PC-9 (cell line): ENCODE data around the gene ZNF593OS. TPM values are rescaled to one million over a fixed set of nuclear protein-coding genes. Genes with fewer than 3 reads are reported as not detected.

ENCODE experiments used
- BruUV-seq: library from RNA; stranded (reverse); fragments of 400-500 nt; replicated peaks from 2 replicates; lab custom pipeline; 2021; lab: Mats Ljungman, UMichigan
- CTCF ChIA-PET: fragments of 300-600 bp; sonication (Branson Sonifier 250); formaldehyde crosslinking; loops from one replicate; lab custom pipeline; 2022; ENCODE audit warnings: antibody characterized with exemption; lab: Charles Lee
- POLR2A ChIA-PET: fragments of 300-600 bp; sonication (Branson Sonifier 250); formaldehyde crosslinking; loops from one replicate; lab custom pipeline; 2022; ENCODE audit warnings: antibody characterized with exemption; ENCODE audit not compliant: unreplicated experiment; lab: Charles Lee
- DNase-seq, 2 experiments: peaks; one replicate each; pipeline versions ENCODE4 v3.0.0 to v3.0.0-alpha.2; 2015 to 2022; ENCODE audit warnings: mixed read lengths in 1 of 2
- H2AFZ ChIP-seq: fragments of 200-600 bp; sonication (generic); 2 replicates; pipeline ENCODE4 v1.8.1; 2017; ENCODE audit warnings: antibody characterized with exemption
- H3F3A ChIP-seq: fragments of 200-600 bp; sonication (generic); 2 replicates; pipeline ENCODE4 v1.8.1; 2017; ENCODE audit warnings: antibody characterized with exemption, mild to moderate bottlenecking, low read depth; ENCODE audit not compliant: insufficient read depth
- H3K27ac ChIP-seq: fragments of 200-600 bp; sonication (generic); 2 replicates; pipeline ENCODE4 v1.6.1; 2016; ENCODE audit warnings: mixed run types
- H3K27me3 ChIP-seq: fragments of 200-600 bp; sonication (generic); 2 replicates; pipeline ENCODE4 v1.6.1; 2016; ENCODE audit warnings: low read depth, mixed run types; ENCODE audit not compliant: insufficient read depth
- H3K36me3 ChIP-seq: fragments of 200-600 bp; sonication (generic); 2 replicates; pipeline ENCODE4 v1.6.1; 2016; ENCODE audit warnings: low read depth, mixed run types
- H3K4me1 ChIP-seq: fragments of 200-600 bp; sonication (generic); replicated peaks from 2 replicates; pipeline ENCODE4 v1.6.1; 2016; ENCODE audit warnings: mixed run types; ENCODE audit not compliant: insufficient read depth
- H3K4me2 ChIP-seq: fragments of 200-600 bp; sonication (generic); 2 replicates; pipeline ENCODE4 v1.6.1; 2017; ENCODE audit warnings: mixed run types
- H3K4me3 ChIP-seq: fragments of 200-600 bp; sonication (generic); 2 replicates; pipeline ENCODE4 v1.6.1; 2016; ENCODE audit warnings: mixed run types
- H3K79me2 ChIP-seq: fragments of 200-600 bp; sonication (generic); 2 replicates; pipeline ENCODE4 v1.6.1; 2017; ENCODE audit warnings: low read depth, mixed run types
- H3K9me2 ChIP-seq: fragments of 200-600 bp; sonication (generic); 2 replicates; pipeline ENCODE4 v1.8.1; 2017; ENCODE audit warnings: mild to moderate bottlenecking; ENCODE audit not compliant: insufficient read depth
- H3K9me3 ChIP-seq: fragments of 200-600 bp; sonication (generic); 2 replicates; pipeline ENCODE4 v1.8.1; 2016; ENCODE audit warnings: low read depth; ENCODE audit not compliant: insufficient read depth
- H4K20me1 ChIP-seq: fragments of 200-600 bp; sonication (generic); 2 replicates; pipeline ENCODE4 v1.8.1; 2017; ENCODE audit not compliant: insufficient read depth
- CTCF ChIP-seq: fragments of 200-600 bp; sonication (generic); conservative IDR thresholded peaks from 2 replicates; pipeline ENCODE4 v1.6.1; 2017; ENCODE audit warnings: mixed run types, antibody characterized with exemption, mild to moderate bottlenecking, moderate library complexity
- EZH2 ChIP-seq: fragments of 200-600 bp; sonication (generic); IDR thresholded peaks from 2 replicates; pipeline ENCODE4 v1.8.0; 2017; ENCODE audit warnings: antibody characterized with exemption, low read depth
- intact Hi-C: fragments of 100-400 bp; cut with micrococcal nuclease; formaldehyde crosslinking; loops from one replicate; pipeline ENCODE4 v1.10.0; 2022; ENCODE audit not compliant: unreplicated experiment
- total RNA-seq: library from RNA; stranded (reverse); gene quantifications from 2 replicates; pipeline ENCODE4 v1.2.3, GENCODE V29; 2021

The ZNF593OS gene
- total RNA-seq, 1 experiment from 2014 or later, result not detected

DNA sequence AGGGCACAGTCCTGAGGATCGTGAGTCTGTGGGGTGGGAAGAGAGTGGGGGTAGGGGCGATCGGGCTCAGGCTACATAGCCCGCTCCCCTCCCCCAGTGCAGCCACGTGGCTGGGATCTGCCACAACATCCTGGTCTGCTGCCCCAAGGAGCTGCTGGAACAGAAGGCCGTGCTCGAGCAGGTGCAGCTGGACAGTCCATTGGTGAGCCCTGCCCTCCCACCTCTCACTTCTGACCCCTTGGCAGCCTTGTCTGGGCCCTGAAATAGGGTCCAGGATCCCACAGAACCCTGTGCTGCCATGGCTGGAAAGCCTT, 10.7 kb upstream of the ZNF593OS start:
- POLR2A ChIA-PET, result no interaction called here
- CTCF ChIA-PET, result no interaction called here
- H3K9me2 ChIP-seq, result no peaks in the 10 kb centered on the region
- peaks cover 6% of the 10 kb centered on the region; the same call in 1 of the 2 replicates for H3K36me3 ChIP-seq
- TF ChIP-seq EZH2 (no peak), CTCF (no peak)
- H3K79me2 ChIP-seq, result peaks cover 14% of the 10 kb centered on the region
- H3K4me3 ChIP-seq, result no peak overlapping the region
- H3K9me3 ChIP-seq, result no peaks in the 10 kb centered on the region
- intact Hi-C loops, result no loop called here
- H3K27ac ChIP-seq, result peak overlapping the region; percentile 74
- H3F3A ChIP-seq, result peaks cover 15% of the 10 kb centered on the region
- no peaks in the 10 kb centered on the region for H4K20me1 ChIP-seq
- no peak for DNase-seq
- BruUV-seq, result no TSS peak
- H3K4me1 ChIP-seq, result peaks cover 26% of the 10 kb centered on the region
- H3K27me3 ChIP-seq, result no peaks in the 10 kb centered on the region
- H3K4me2 ChIP-seq, result peak overlapping the region; percentile 38
- no peak overlapping the region for H2AFZ ChIP-seq

GRCh38 chr1:26181586-26182382, 10.2 kb upstream of the ZNF593OS start:
- POLR2A ChIA-PET, result no interaction called here
- DNase-seq, result peak in 1 of 2 experiments; percentile 93
- CTCF ChIA-PET, result no interaction called here
- Histone ChIP-seq H3K4me3 (no peak overlapping the region), H3F3A (peaks cover 18% of the 10 kb centered on the region), H3K79me2 (peaks cover 14% of the 10 kb centered on the region), H2AFZ (no peak overlapping the region), H3K4me1 (peaks cover 26% of the 10 kb centered on the region), H3K9me2 (no peaks in the 10 kb centered on the region), H3K4me2 (peak overlapping the region; percentile 38), H3K27me3 (no peaks in the 10 kb centered on the region), H3K9me3 (no peaks in the 10 kb centered on the region), H3K27ac (peak overlapping the region; percentile 74), H4K20me1 (no peaks in the 10 kb centered on the region), H3K36me3 (peaks cover 6% of the 10 kb centered on the region; the same call in 1 of the 2 replicates)
- intact Hi-C loops, result no loop called here
- no peak for TF ChIP-seq EZH2
- no peak for TF ChIP-seq CTCF
- BruUV-seq, result no TSS peak

- POLR2A ChIA-PET, result no interaction called here
- CTCF ChIA-PET, result no interaction called here
- Histone ChIP-seq H3K27ac (no peak overlapping the region), H3K4me1 (peaks cover 26% of the 10 kb centered on the region), H3K79me2 (peaks cover 14% of the 10 kb centered on the region), H3K4me3 (no peak overlapping the region), H3K27me3 (no peaks in the 10 kb centered on the region), H3K4me2 (no peak overlapping the region), H2AFZ (no peak overlapping the region), H3K9me3 (no peaks in the 10 kb centered on the region), H3F3A (peaks cover 28% of the 10 kb centered on the region), H3K9me2 (no peaks in the 10 kb centered on the region), H3K36me3 (peaks cover 6% of the 10 kb centered on the region; the same call in 1 of the 2 replicates), H4K20me1 (no peaks in the 10 kb centered on the region)
- TF ChIP-seq EZH2 (no peak), CTCF (no peak)
- no TSS peak for BruUV-seq
- DNase-seq, result no peak
- intact Hi-C loops, result no loop called here
Measured at GRCh38 chr1:26180010-26180506, 8.4 kb upstream of the ZNF593OS start.
